ENCODE results near the gene IL17REL. TPM values are rescaled to one million over a fixed set of nuclear protein-coding genes. Genes with fewer than 3 reads are reported as not detected.
A peak's percentile ranks its signal among the peaks of the same experiment; 100 is the strongest.

The IL17REL gene
- total RNA-seq, 1 experiment from 2014 or later = 0.24 TPM

DNA sequence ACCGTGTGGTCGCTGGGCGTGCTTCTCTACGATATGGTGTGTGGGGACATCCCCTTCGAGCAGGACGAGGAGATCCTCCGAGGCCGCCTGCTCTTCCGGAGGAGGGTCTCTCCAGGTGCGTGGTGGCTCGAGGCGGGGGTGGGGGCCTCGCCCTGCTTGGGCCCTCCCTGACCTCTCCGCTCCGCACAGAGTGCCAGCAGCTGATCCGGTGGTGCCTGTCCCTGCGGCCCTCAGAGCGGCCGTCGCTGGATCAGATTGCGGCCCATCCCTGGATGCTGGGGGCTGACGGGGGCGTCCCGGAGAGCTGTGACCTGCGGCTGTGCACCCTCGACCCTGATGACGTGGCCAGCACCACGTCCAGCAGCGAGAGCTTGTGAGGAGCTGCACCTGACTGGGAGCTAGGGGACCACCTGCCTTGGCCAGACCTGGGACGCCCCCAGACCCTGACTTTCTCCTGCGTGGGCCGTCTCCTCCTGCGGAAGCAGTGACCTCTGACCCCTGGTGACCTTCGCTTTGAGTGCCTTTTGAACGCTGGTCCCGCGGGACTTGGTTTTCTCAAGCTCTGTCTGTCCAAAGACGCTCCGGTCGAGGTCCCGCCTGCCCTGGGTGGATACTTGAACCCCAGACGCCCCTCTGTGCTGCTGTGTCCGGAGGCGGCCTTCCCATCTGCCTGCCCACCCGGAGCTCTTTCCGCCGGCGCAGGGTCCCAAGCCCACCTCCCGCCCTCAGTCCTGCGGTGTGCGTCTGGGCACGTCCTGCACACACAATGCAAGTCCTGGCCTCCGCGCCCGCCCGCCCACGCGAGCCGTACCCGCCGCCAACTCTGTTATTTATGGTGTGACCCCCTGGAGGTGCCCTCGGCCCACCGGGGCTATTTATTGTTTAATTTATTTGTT is 49.6 kb downstream of the IL17REL start:
- Mint-ChIP-seq H3K4me1 (peaks cover 5% of the 10 kb centered on the region; the same call in 1 of the 2 replicates), H3K36me3 (peaks cover 7% of the 10 kb centered on the region), H3K4me3 (peak overlapping the region; percentile 56), H3K27ac (no peak overlapping the region; the same call in 1 of the 2 replicates), H3K27me3 (ENCODE audit: low read depth) (no peaks in the 10 kb centered on the region; the same call in 1 of the 2 replicates), H3K9me3 (no peaks in the 10 kb centered on the region)
- TF ChIP-seq, protein P1, sequence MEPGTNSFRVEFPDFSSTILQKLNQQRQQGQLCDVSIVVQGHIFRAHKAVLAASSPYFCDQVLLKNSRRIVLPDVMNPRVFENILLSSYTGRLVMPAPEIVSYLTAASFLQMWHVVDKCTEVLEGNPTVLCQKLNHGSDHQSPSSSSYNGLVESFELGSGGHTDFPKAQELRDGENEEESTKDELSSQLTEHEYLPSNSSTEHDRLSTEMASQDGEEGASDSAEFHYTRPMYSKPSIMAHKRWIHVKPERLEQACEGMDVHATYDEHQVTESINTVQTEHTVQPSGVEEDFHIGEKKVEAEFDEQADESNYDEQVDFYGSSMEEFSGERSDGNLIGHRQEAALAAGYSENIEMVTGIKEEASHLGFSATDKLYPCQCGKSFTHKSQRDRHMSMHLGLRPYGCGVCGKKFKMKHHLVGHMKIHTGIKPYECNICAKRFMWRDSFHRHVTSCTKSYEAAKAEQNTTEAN (CRISPR knock-in tag; IDR thresholded peaks at IDR 0.05) = no peak
- TF ChIP-seq, protein P2, sequence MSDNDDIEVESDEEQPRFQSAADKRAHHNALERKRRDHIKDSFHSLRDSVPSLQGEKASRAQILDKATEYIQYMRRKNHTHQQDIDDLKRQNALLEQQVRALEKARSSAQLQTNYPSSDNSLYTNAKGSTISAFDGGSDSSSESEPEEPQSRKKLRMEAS (CRISPR knock-in tag; IDR thresholded peaks at IDR 0.05) = peak; percentile 14; the same call in 1 of the 2 replicates
- DNase-seq (ENCODE audit: low spot score) (peak; percentile 19), ATAC-seq (no peak)
- ChIA-PET CTCF (interaction anchor here (0.6 to 2.5 kb wide), 6 partner anchors 9 to 67 kb away, joined by 3 to 17 read pairs (median 6); no protein-coding TSS in a partner anchor), POLR2A (interaction anchor here (0.6 kb wide), 1 partner anchor 389 kb away, joined by 3 read pairs; no protein-coding TSS in a partner anchor)

DNA sequence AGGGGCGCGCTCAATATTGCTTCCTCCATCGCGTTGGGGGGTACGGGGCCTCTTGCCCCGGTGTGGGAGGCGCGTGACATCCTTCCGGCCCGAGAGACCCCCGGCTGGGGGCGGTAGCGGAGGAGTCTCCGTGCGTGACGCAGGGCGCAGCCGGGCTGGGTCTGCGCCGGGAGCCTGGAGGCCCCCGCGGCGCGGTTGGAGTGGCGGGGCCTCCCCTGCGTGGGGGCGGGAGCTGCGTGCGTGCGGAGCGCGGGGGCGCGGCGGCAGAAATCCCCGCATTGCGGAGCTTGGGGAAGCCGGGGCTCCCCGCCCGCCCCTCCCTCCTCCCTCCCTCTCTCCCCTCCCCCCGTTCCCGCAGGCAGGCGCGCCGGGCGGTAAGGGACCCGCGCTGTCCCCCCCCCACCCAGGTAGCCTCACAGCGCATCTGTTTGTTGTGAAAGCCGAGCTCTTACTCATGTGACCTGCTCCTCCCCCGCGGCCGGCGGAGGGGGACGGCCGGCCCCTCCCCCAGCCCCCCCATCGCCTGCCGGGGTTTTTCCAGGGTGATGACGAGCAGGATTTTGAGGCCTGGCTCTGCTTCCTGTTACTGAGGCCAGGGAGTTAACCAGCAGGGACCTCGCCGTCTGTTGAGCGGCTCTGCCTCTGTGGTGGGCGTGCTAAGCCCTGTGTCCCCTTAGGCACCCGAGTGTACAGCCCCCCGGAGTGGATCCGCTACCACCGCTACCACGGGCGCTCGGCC is 50.4 kb downstream of the IL17REL start:
- Mint-ChIP-seq H3K9me3 (no peaks in the 10 kb centered on the region), H3K4me3 (peak overlapping the region; percentile 81), H3K27ac (no peak overlapping the region; the same call in 1 of the 2 replicates), H3K4me1 (peaks cover 5% of the 10 kb centered on the region; the same call in 1 of the 2 replicates), H3K27me3 (ENCODE audit: low read depth) (no peaks in the 10 kb centered on the region; the same call in 1 of the 2 replicates), H3K36me3 (peaks cover 7% of the 10 kb centered on the region)
- ChIA-PET POLR2A (interaction anchor here (0.5 to 0.6 kb wide), 2 partner anchors 269 to 388 kb away, joined by 3 to 6 read pairs; no protein-coding TSS in a partner anchor), CTCF (interaction anchor here (0.6 to 2.5 kb wide), 7 partner anchors 10 to 68 kb away, joined by 3 to 17 read pairs (median 5); no protein-coding TSS in a partner anchor)
- DNase-seq (ENCODE audit: low spot score) (peak; percentile 77), ATAC-seq (no peak; the same call in 1 of the 2 replicates)
- TF ChIP-seq CBFB (CRISPR knock-in tag; IDR thresholded peaks at IDR 0.05; ENCODE audit: low read depth) (no peak), HMGA2 (CRISPR knock-in tag; IDR thresholded peaks at IDR 0.05) (no peak), FOXK1 (CRISPR knock-in tag; IDR thresholded peaks at IDR 0.05) (peak; percentile 65), NR1H2 (CRISPR knock-in tag; IDR thresholded peaks at IDR 0.05) (no peak), NFYB (CRISPR knock-in tag; conservative IDR thresholded peaks at IDR 0.05; ENCODE audit: low read depth) (no peak)
- TF ChIP-seq, protein P3, sequence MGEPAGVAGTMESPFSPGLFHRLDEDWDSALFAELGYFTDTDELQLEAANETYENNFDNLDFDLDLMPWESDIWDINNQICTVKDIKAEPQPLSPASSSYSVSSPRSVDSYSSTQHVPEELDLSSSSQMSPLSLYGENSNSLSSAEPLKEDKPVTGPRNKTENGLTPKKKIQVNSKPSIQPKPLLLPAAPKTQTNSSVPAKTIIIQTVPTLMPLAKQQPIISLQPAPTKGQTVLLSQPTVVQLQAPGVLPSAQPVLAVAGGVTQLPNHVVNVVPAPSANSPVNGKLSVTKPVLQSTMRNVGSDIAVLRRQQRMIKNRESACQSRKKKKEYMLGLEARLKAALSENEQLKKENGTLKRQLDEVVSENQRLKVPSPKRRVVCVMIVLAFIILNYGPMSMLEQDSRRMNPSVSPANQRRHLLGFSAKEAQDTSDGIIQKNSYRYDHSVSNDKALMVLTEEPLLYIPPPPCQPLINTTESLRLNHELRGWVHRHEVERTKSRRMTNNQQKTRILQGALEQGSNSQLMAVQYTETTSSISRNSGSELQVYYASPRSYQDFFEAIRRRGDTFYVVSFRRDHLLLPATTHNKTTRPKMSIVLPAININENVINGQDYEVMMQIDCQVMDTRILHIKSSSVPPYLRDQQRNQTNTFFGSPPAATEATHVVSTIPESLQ (CRISPR knock-in tag; IDR thresholded peaks at IDR 0.05) = no peak
- TF ChIP-seq, protein P4, sequence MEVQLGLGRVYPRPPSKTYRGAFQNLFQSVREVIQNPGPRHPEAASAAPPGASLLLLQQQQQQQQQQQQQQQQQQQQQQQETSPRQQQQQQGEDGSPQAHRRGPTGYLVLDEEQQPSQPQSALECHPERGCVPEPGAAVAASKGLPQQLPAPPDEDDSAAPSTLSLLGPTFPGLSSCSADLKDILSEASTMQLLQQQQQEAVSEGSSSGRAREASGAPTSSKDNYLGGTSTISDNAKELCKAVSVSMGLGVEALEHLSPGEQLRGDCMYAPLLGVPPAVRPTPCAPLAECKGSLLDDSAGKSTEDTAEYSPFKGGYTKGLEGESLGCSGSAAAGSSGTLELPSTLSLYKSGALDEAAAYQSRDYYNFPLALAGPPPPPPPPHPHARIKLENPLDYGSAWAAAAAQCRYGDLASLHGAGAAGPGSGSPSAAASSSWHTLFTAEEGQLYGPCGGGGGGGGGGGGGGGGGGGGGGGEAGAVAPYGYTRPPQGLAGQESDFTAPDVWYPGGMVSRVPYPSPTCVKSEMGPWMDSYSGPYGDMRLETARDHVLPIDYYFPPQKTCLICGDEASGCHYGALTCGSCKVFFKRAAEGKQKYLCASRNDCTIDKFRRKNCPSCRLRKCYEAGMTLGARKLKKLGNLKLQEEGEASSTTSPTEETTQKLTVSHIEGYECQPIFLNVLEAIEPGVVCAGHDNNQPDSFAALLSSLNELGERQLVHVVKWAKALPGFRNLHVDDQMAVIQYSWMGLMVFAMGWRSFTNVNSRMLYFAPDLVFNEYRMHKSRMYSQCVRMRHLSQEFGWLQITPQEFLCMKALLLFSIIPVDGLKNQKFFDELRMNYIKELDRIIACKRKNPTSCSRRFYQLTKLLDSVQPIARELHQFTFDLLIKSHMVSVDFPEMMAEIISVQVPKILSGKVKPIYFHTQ (CRISPR knock-in tag; IDR thresholded peaks at IDR 0.05) = no peak
- TF ChIP-seq, protein P5, sequence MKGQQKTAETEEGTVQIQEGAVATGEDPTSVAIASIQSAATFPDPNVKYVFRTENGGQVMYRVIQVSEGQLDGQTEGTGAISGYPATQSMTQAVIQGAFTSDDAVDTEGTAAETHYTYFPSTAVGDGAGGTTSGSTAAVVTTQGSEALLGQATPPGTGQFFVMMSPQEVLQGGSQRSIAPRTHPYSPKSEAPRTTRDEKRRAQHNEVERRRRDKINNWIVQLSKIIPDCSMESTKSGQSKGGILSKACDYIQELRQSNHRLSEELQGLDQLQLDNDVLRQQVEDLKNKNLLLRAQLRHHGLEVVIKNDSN (CRISPR knock-in tag; IDR thresholded peaks at IDR 0.05) = peak; percentile 45; the same call in 1 of the 2 replicates
- TF ChIP-seq, protein P6, sequence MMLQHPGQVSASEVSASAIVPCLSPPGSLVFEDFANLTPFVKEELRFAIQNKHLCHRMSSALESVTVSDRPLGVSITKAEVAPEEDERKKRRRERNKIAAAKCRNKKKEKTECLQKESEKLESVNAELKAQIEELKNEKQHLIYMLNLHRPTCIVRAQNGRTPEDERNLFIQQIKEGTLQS (CRISPR knock-in tag; conservative IDR thresholded peaks at IDR 0.05) = no peak
- TF ChIP-seq, protein P7, sequence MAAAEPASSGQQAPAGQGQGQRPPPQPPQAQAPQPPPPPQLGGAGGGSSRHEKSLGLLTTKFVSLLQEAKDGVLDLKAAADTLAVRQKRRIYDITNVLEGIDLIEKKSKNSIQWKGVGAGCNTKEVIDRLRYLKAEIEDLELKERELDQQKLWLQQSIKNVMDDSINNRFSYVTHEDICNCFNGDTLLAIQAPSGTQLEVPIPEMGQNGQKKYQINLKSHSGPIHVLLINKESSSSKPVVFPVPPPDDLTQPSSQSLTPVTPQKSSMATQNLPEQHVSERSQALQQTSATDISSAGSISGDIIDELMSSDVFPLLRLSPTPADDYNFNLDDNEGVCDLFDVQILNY (CRISPR knock-in tag; IDR thresholded peaks at IDR 0.05) = peak; percentile 19; the same call in 1 of the 2 replicates
- TF ChIP-seq, protein P8, sequence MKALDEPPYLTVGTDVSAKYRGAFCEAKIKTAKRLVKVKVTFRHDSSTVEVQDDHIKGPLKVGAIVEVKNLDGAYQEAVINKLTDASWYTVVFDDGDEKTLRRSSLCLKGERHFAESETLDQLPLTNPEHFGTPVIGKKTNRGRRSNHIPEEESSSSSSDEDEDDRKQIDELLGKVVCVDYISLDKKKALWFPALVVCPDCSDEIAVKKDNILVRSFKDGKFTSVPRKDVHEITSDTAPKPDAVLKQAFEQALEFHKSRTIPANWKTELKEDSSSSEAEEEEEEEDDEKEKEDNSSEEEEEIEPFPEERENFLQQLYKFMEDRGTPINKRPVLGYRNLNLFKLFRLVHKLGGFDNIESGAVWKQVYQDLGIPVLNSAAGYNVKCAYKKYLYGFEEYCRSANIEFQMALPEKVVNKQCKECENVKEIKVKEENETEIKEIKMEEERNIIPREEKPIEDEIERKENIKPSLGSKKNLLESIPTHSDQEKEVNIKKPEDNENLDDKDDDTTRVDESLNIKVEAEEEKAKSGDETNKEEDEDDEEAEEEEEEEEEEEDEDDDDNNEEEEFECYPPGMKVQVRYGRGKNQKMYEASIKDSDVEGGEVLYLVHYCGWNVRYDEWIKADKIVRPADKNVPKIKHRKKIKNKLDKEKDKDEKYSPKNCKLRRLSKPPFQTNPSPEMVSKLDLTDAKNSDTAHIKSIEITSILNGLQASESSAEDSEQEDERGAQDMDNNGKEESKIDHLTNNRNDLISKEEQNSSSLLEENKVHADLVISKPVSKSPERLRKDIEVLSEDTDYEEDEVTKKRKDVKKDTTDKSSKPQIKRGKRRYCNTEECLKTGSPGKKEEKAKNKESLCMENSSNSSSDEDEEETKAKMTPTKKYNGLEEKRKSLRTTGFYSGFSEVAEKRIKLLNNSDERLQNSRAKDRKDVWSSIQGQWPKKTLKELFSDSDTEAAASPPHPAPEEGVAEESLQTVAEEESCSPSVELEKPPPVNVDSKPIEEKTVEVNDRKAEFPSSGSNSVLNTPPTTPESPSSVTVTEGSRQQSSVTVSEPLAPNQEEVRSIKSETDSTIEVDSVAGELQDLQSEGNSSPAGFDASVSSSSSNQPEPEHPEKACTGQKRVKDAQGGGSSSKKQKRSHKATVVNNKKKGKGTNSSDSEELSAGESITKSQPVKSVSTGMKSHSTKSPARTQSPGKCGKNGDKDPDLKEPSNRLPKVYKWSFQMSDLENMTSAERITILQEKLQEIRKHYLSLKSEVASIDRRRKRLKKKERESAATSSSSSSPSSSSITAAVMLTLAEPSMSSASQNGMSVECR (CRISPR knock-in tag; IDR thresholded peaks at IDR 0.05; ENCODE audit: borderline replicate concordance) = no peak
- TF ChIP-seq, protein P9, sequence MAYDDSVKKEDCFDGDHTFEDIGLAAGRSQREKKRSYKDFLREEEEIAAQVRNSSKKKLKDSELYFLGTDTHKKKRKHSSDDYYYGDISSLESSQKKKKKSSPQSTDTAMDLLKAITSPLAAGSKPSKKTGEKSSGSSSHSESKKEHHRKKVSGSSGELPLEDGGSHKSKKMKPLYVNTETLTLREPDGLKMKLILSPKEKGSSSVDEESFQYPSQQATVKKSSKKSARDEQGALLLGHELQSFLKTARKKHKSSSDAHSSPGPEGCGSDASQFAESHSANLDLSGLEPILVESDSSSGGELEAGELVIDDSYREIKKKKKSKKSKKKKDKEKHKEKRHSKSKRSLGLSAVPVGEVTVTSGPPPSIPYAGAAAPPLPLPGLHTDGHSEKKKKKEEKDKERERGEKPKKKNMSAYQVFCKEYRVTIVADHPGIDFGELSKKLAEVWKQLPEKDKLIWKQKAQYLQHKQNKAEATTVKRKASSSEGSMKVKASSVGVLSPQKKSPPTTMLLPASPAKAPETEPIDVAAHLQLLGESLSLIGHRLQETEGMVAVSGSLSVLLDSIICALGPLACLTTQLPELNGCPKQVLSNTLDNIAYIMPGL (CRISPR knock-in tag; IDR thresholded peaks at IDR 0.05) = no peak

Measured in WTC11 (cell line).